NB4 (cell line): ENCODE data around the gene RIBC2.

Source experiments
- CTCF ChIP-seq: IDR thresholded peaks from one replicate; pipeline ENCODE4 v1.5.1; 2012; ENCODE audit warnings: low read depth, low read length
- MYC ChIP-seq: IDR thresholded peaks from 2 replicates; pipeline ENCODE4 v1.6.1; 2011; ENCODE audit warnings: low read depth, low read length
- POLR2A ChIP-seq: IDR thresholded peaks from 2 replicates; pipeline ENCODE4 v1.6.1; 2011; ENCODE audit warnings: mild to moderate bottlenecking; ENCODE audit not compliant: insufficient read length; ENCODE audit errors: extremely low read depth

GRCh38 chr22:45430871-45431270, 17.4 kb downstream of the RIBC2 start:
- no peak for TF ChIP-seq POLR2A
- TF ChIP-seq CTCF = no peak
- TF ChIP-seq MYC = no peak
